Activated T-helper 1 cell treated with anti-CD3 and anti-CD28 coated beads, Interleukin-12 subunit alpha, Interleukin-12 subunit beta, Interleukin-2, Interleukin-4 antibody, amounts not matched to agents 30 ng/mL and 10 ng/mL and 1 ng/mL, durations not matched to agents 14 hours and 24 hours and 36 hours (primary cell): ENCODE data around the gene BRS3. TPM values are rescaled to one million over a fixed set of nuclear protein-coding genes. Genes with fewer than 3 reads are reported as not detected.
A peak's percentile ranks its signal among the peaks of the same experiment; 100 is the strongest.

Experiments used
- DNase-seq: peaks from one replicate; pipeline ENCODE4 v3.0.0; 2021; ENCODE audit warnings: low spot score
- H3K27ac Mint-ChIP-seq: one replicate; pipeline ENCODE4 v1.8.0; 2021; ENCODE audit warnings: mild to moderate bottlenecking, mixed read lengths
- H3K27me3 Mint-ChIP-seq: one replicate; pipeline ENCODE4 v1.8.0; 2022; ENCODE audit warnings: mild to moderate bottlenecking, moderate library complexity, mixed read lengths; ENCODE audit not compliant: insufficient read depth
- H3K36me3 Mint-ChIP-seq: one replicate; pipeline ENCODE4 v1.8.0; 2021; ENCODE audit warnings: low read depth, mixed read lengths
- H3K4me1 Mint-ChIP-seq: one replicate; pipeline ENCODE4 v1.8.0; 2021; ENCODE audit warnings: low read depth, mixed read lengths
- H3K4me3 Mint-ChIP-seq: one replicate; pipeline ENCODE4 v1.8.0; 2021; ENCODE audit warnings: mild to moderate bottlenecking, moderate library complexity, mixed read lengths
- H3K9me3 Mint-ChIP-seq: one replicate; pipeline ENCODE4 v1.8.0; 2021; ENCODE audit warnings: mixed read lengths
- intact Hi-C: fragments of 100-400 bp; cut with micrococcal nuclease; formaldehyde crosslinking; loops from one replicate; pipeline ENCODE4 v1.15.1; 2024
- total RNA-seq: library from RNA; stranded (reverse); gene quantifications from 2 replicates; pipeline ENCODE4 v1.2.3, GENCODE V29; 2022

BRS3 gene
- total RNA-seq, 1 donor from 2014 or later = not detected

GRCh38 chrX:136467303-136467702 lies 20.4 kb upstream of the BRS3 start:
- Mint-ChIP-seq H3K4me1 (no peaks in the 10 kb centered on the region), H3K9me3 (no peaks in the 10 kb centered on the region), H3K4me3 (no peak overlapping the region), H3K27ac (no peak overlapping the region), H3K27me3 (peaks cover 2% of the 10 kb centered on the region), H3K36me3 (no peaks in the 10 kb centered on the region)
- DNase-seq = no peak
- intact Hi-C loops = no loop called here

DNA sequence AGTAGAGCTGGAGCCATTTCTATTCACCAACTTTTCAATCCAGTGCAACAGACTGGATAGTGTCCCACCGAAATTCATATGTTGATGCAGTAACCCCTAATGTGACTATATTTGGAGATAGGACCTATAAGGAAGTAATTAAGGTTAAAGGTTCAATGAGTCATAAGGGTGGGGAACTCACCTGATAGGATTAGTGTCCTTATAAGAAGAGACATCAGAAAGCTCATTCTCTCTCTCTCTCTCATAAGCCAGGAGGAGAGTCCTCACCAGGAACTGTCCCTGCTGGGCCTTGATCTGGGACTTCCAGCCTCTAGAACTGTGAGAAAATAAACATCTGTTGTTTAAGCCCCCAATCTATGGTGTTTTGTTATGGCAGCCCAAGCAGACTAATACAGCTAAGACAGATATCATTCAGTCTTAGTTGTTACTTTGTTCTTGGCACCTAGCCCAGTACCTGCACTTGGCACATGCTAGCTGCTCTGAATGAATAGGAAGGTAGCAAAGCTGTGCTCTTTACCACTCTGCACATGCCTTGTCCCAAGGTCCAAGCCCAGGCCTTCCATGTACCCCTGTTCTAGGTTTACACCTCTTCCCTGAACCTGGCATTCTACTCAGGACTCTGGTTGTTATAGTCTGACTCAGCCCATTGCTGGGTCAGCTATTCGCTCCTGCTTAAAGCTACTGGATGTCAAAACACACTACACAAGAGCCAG lies 19.2 kb upstream of the BRS3 start:
- H3K4me1 Mint-ChIP-seq = no peaks in the 10 kb centered on the region
- no peaks in the 10 kb centered on the region for H3K9me3 Mint-ChIP-seq
- DNase-seq = no peak
- intact Hi-C loops = no loop called here
- H3K27ac Mint-ChIP-seq = no peak overlapping the region
- H3K27me3 Mint-ChIP-seq = peaks cover 2% of the 10 kb centered on the region
- no peak overlapping the region for H3K4me3 Mint-ChIP-seq
- no peaks in the 10 kb centered on the region for H3K36me3 Mint-ChIP-seq

GRCh38 chrX:136473663-136474062 lies 14.1 kb upstream of the BRS3 start:
- intact Hi-C loops = no loop called here
- Mint-ChIP-seq H3K9me3 (no peaks in the 10 kb centered on the region), H3K4me1 (no peaks in the 10 kb centered on the region), H3K27me3 (peaks cover 5% of the 10 kb centered on the region), H3K4me3 (no peak overlapping the region), H3K27ac (no peak overlapping the region), H3K36me3 (no peaks in the 10 kb centered on the region)
- no peak for DNase-seq

- no peak overlapping the region for H3K27ac Mint-ChIP-seq
- H3K36me3 Mint-ChIP-seq = no peaks in the 10 kb centered on the region
- H3K4me3 Mint-ChIP-seq = no peak overlapping the region
- H3K9me3 Mint-ChIP-seq = no peaks in the 10 kb centered on the region
- intact Hi-C loops = no loop called here
- DNase-seq = no peak
- H3K4me1 Mint-ChIP-seq = no peaks in the 10 kb centered on the region
- H3K27me3 Mint-ChIP-seq = peaks cover 3% of the 10 kb centered on the region
Measured at GRCh38 chrX:136475236-136475635, 12.5 kb upstream of the BRS3 start.

GRCh38 chrX:136476501-136476900 lies 11.2 kb upstream of the BRS3 start:
- Mint-ChIP-seq H3K27me3 (peaks cover 3% of the 10 kb centered on the region), H3K4me1 (no peaks in the 10 kb centered on the region), H3K9me3 (no peaks in the 10 kb centered on the region), H3K36me3 (no peaks in the 10 kb centered on the region), H3K27ac (no peak overlapping the region), H3K4me3 (no peak overlapping the region)
- no peak for DNase-seq
- intact Hi-C loops = no loop called here

GRCh38 chrX:136477026-136477425 lies 10.7 kb upstream of the BRS3 start:
- no peak for DNase-seq
- H3K27ac Mint-ChIP-seq = no peak overlapping the region
- H3K9me3 Mint-ChIP-seq = no peaks in the 10 kb centered on the region
- H3K27me3 Mint-ChIP-seq = peaks cover 3% of the 10 kb centered on the region
- H3K4me3 Mint-ChIP-seq = no peak overlapping the region
- H3K36me3 Mint-ChIP-seq = no peaks in the 10 kb centered on the region
- no peaks in the 10 kb centered on the region for H3K4me1 Mint-ChIP-seq
- intact Hi-C loops = no loop called here

GRCh38 chrX:136480383-136480782 lies 7.4 kb upstream of the BRS3 start:
- no peak overlapping the region for H3K27ac Mint-ChIP-seq
- intact Hi-C loops = no loop called here
- peaks cover 4% of the 10 kb centered on the region for H3K27me3 Mint-ChIP-seq
- no peaks in the 10 kb centered on the region for H3K9me3 Mint-ChIP-seq
- H3K4me3 Mint-ChIP-seq = no peak overlapping the region
- H3K36me3 Mint-ChIP-seq = no peaks in the 10 kb centered on the region
- H3K4me1 Mint-ChIP-seq = no peaks in the 10 kb centered on the region
- no peak for DNase-seq

DNA sequence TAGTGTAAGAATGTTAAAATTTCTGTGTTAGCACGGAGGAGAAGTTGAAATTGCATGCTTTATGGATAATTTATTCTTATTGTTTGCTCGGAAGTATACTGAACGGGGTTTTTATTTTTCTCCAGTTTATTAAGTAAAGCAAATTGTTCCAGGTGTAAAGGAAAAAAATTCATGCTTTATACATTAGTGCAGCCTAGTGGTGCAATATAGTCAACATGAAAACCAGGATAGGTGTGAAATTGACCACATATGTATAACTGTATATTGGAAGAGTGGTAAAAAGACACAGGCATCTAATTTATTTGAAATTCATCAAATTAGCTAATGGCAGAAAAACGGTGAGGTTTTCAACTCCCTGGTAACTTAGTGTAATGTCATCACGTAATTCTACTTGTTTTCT lies 959 bp downstream of the BRS3 start:
- intact Hi-C loops = no loop called here
- no peaks in the 10 kb centered on the region for H3K9me3 Mint-ChIP-seq
- H3K36me3 Mint-ChIP-seq = no peaks in the 10 kb centered on the region
- H3K4me3 Mint-ChIP-seq = no peak overlapping the region
- peaks cover 24% of the 10 kb centered on the region for H3K27me3 Mint-ChIP-seq
- H3K27ac Mint-ChIP-seq = no peak overlapping the region
- no peaks in the 10 kb centered on the region for H3K4me1 Mint-ChIP-seq
- no peak for DNase-seq

- no peaks in the 10 kb centered on the region for H3K36me3 Mint-ChIP-seq
- DNase-seq = no peak
- H3K27me3 Mint-ChIP-seq = peaks cover 14% of the 10 kb centered on the region
Measured at GRCh38 chrX:136491832-136492231, 4.1 kb downstream of the BRS3 start.

GRCh38 chrX:136493011-136493410 lies 5.3 kb downstream of the BRS3 start:
- Mint-ChIP-seq H3K27me3 (peaks cover 14% of the 10 kb centered on the region), H3K9me3 (no peaks in the 10 kb centered on the region), H3K27ac (no peak overlapping the region), H3K4me1 (peaks cover 6% of the 10 kb centered on the region), H3K4me3 (no peak overlapping the region), H3K36me3 (no peaks in the 10 kb centered on the region)
- intact Hi-C loops = no loop called here
- DNase-seq = no peak

More at GRCh38 chrX:136491832-136492231, 4.1 kb downstream of the BRS3 start:
- no peak overlapping the region for H3K27ac Mint-ChIP-seq
- peaks cover 6% of the 10 kb centered on the region for H3K4me1 Mint-ChIP-seq
- H3K4me3 Mint-ChIP-seq = no peak overlapping the region
- intact Hi-C loops = no loop called here
- no peaks in the 10 kb centered on the region for H3K9me3 Mint-ChIP-seq

DNA sequence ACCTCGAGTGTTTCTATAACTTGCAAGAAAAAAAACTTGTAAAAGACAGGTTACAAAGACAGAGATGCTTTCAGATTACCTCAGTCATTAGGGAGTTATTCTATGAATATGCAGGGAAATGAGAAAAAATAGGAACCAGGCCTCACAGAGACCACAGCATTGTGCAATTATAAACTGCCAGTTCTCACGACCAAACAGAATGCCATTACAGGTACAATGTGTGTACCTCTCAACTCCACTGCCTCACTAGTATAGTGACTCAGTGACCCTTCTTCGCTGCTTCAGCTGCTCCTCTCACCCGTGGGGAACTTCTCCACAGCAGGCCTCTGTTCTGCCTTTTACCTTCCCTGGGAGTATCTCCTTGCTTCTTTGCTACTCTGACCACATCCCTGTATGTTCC lies 7.3 kb downstream of the BRS3 start:
- Mint-ChIP-seq H3K9me3 (no peaks in the 10 kb centered on the region), H3K27me3 (peaks cover 3% of the 10 kb centered on the region), H3K27ac (no peak overlapping the region), H3K4me3 (no peak overlapping the region), H3K4me1 (peaks cover 20% of the 10 kb centered on the region), H3K36me3 (peaks cover 5% of the 10 kb centered on the region)
- no peak for DNase-seq
- intact Hi-C loops = loop anchor here (5.0 kb wide), 3 partner anchors 118 to 973 kb away; partner anchors contain the start of gene INTS6L

GRCh38 chrX:136496186-136496763 lies 8.5 kb downstream of the BRS3 start:
- Mint-ChIP-seq H3K27me3 (no peaks in the 10 kb centered on the region), H3K4me3 (peak overlapping the region; percentile 88), H3K9me3 (no peaks in the 10 kb centered on the region), H3K4me1 (peaks cover 20% of the 10 kb centered on the region), H3K36me3 (peaks cover 8% of the 10 kb centered on the region), H3K27ac (peak overlapping the region; percentile 99)
- DNase-seq = no peak
- intact Hi-C loops = loop anchor here (1.0 to 5.0 kb wide), 9 partner anchors 89 to 974 kb away; partner anchors contain the start of genes INTS6L and SLC9A6

- intact Hi-C loops = loop anchor here (1.0 to 5.0 kb wide), 13 partner anchors 88 to 975 kb away; partner anchors contain the start of genes INTS6L, MMGT1 and SLC9A6
- peak overlapping the region; percentile 99 for H3K27ac Mint-ChIP-seq
- peak; percentile 83 for DNase-seq
- H3K9me3 Mint-ChIP-seq = no peaks in the 10 kb centered on the region
- H3K36me3 Mint-ChIP-seq = peaks cover 12% of the 10 kb centered on the region
- peaks cover 20% of the 10 kb centered on the region for H3K4me1 Mint-ChIP-seq
- peak overlapping the region; percentile 92 for H3K4me3 Mint-ChIP-seq
- H3K27me3 Mint-ChIP-seq = no peaks in the 10 kb centered on the region
Measured at GRCh38 chrX:136496764-136497555, 9.2 kb downstream of the BRS3 start.
